NCI-H2227 (cell line): ENCODE data around the gene MED15.
A peak's percentile ranks its signal among the peaks of the same experiment; 100 is the strongest.
"Not testable (repeated sequence)": the region's sequence is repeated elsewhere in the genome, so short reads cannot be mapped to it uniquely, and the experiment has no call there.

ENCODE experiments used
- DNase-seq: peaks from one replicate; lab custom pipeline; 2025; ENCODE audit not compliant: unreplicated experiment; lab: John Stamatoyannopoulos, UW

Gene MED15

GRCh38 chr22:20507253-20508066 lies at the start of gene MED15:
Gene MED15, plus strand, starts transcription at chr22:20507610. Its CDS starts 69 bp downstream, at chr22:20507679.
- peak; percentile 96 for DNase-seq

GRCh38 chr22:20458530-20459151 lies 48.8 kb upstream of the MED15 start:
- no peak for DNase-seq

- no peak for DNase-seq
Observed at GRCh38 chr22:20459152-20459542, 48.3 kb upstream of the MED15 start.

GRCh38 chr22:20459862-20460261 lies 47.5 kb upstream of the MED15 start:
- no peak for DNase-seq

- DNase-seq, result no peak
Observed at GRCh38 chr22:20463324-20464095, 43.9 kb upstream of the MED15 start.

GRCh38 chr22:20464096-20464614 lies 43.3 kb upstream of the MED15 start:
- no peak for DNase-seq

- DNase-seq, result no peak
Observed at GRCh38 chr22:20464912-20465758, 42.3 kb upstream of the MED15 start.

GRCh38 chr22:20465759-20466077 lies 41.7 kb upstream of the MED15 start:
- no peak for DNase-seq

GRCh38 chr22:20466659-20467379 lies 40.6 kb upstream of the MED15 start:
- DNase-seq, result no peak

GRCh38 chr22:20469110-20469868 lies 38.1 kb upstream of the MED15 start:
- DNase-seq, result no peak

GRCh38 chr22:20470525-20470924 lies 36.9 kb upstream of the MED15 start:
- not testable (repeated sequence) for DNase-seq

GRCh38 chr22:20471126-20471833 lies 36.1 kb upstream of the MED15 start:
- no peak for DNase-seq

GRCh38 chr22:20472629-20473442 lies 34.6 kb upstream of the MED15 start:
- no peak for DNase-seq

- DNase-seq, result no peak
Observed at GRCh38 chr22:20475115-20475436, 32.3 kb upstream of the MED15 start.

GRCh38 chr22:20475569-20475968 lies 31.8 kb upstream of the MED15 start:
- not testable (repeated sequence) for DNase-seq

GRCh38 chr22:20478059-20478458 lies 29.4 kb upstream of the MED15 start:
- not testable (repeated sequence) for DNase-seq

GRCh38 chr22:20479612-20480196 lies 27.7 kb upstream of the MED15 start:
- DNase-seq, result no peak

GRCh38 chr22:20483143-20483506 lies 24.3 kb upstream of the MED15 start:
- DNase-seq, result not testable (repeated sequence)
